ENCODE data around the gene EPG5. TPM values are rescaled to one million over a fixed set of nuclear protein-coding genes. Genes with fewer than 3 reads are reported as not detected.
A peak's percentile ranks its signal among the peaks of the same experiment; 100 is the strongest.

EPG5 gene
- polyA plus RNA-seq, 2 of the 4 experiments (the other 2 are of a cell fraction) = 3.8 to 10.7 TPM

GRCh38 chr18:45802814-45803492, 164.2 kb downstream of the EPG5 start (continued):
- TF ChIP-seq JUNB (IDR thresholded peaks at IDR 0.05) = peak; percentile 89

- H3K4me3 ChIP-seq = no peak overlapping the region
- H3K9me3 ChIP-seq = peaks cover 12% of the 10 kb centered on the region
- POLR2A ChIA-PET = interaction anchor here (1.7 kb wide), 1 partner anchor 26 kb away, joined by 10 read pairs; no protein-coding TSS in a partner anchor
- peak overlapping the region; percentile 65; the same call in 1 of the 3 replicates for H3K4me2 ChIP-seq
- no peak for ATAC-seq
- DNase-seq (ENCODE audit: low read depth in 1 of 2, low spot score in 1 of 2) = no peak
- TF ChIP-seq CEBPB (IDR thresholded peaks at IDR 0.05) (peak in 1 of 2 experiments; percentile 45; a peak in 1 of 4 replicates), BHLHE40 (IDR thresholded peaks at IDR 0.05; ENCODE audit: low read depth, low read length) (no peak)
- H3K4me1 ChIP-seq = peaks cover 19% of the 10 kb centered on the region
- whole genome bisulfite sequencing (ENCODE audit: missing lambda C conversion rate) = no CpG with 5 or more reads among the region's 1 CpG
- peak overlapping the region; percentile 71 to 93 for H3K27ac ChIP-seq
- CTCF ChIA-PET = interaction anchor here (0.7 to 2.2 kb wide), 3 partner anchors 22 to 79 kb away, joined by 3 to 8 read pairs (median 3); no protein-coding TSS in a partner anchor
- FAIRE-seq = no peak
Observed at GRCh38 chr18:45801416-45802004, 165.6 kb downstream of the EPG5 start.

Small RNA genes within 50 kb of the gene (small RNA-seq; reads per million reads assigned to genes)
- 0 reads per million in 6 experiments for gene RN7SKP26

Other genes with a start within 250 kb of the EPG5 start
- gene SLC14A1, start 243.1 kb downstream of the EPG5 start, polyA plus RNA-seq (2011; rRNA removed) = 0.23 and 0.41 TPM in 2 replicates
- not detected in 3 replicates for gene SLC14A1, start 243.1 kb downstream of the EPG5 start, polyA plus RNA-seq (2017; fragmentation: RNase III; extraction: RNeasy Plus Mini Kit Qiagen cat#74134 plus additional on column Dnase treatment)
- not detected in 2 replicates for gene SIGLEC15, start 141.7 kb downstream of the EPG5 start, polyA plus RNA-seq (2011; rRNA removed)
- not detected in 3 replicates for gene SIGLEC15, start 141.7 kb downstream of the EPG5 start, polyA plus RNA-seq (2017; fragmentation: RNase III; extraction: RNeasy Plus Mini Kit Qiagen cat#74134 plus additional on column Dnase treatment)
- 0.15 and 0.19 TPM in 2 replicates for gene PSTPIP2, start 104.9 kb upstream of the EPG5 start, polyA plus RNA-seq (2011; rRNA removed)
- gene PSTPIP2, start 104.9 kb upstream of the EPG5 start, polyA plus RNA-seq (2017; fragmentation: RNase III; extraction: RNeasy Plus Mini Kit Qiagen cat#74134 plus additional on column Dnase treatment) = 0.10 to 0.22 TPM (median 0.20 TPM) in 3 replicates
- 492 and 543 TPM in 2 replicates for gene ATP5F1A, start 131.0 kb upstream of the EPG5 start, polyA plus RNA-seq (2011; rRNA removed)
- 411 to 422 TPM (median 413 TPM) in 3 replicates for gene ATP5F1A, start 131.0 kb upstream of the EPG5 start, polyA plus RNA-seq (2017; fragmentation: RNase III; extraction: RNeasy Plus Mini Kit Qiagen cat#74134 plus additional on column Dnase treatment)
- gene HAUS1, start 137.1 kb upstream of the EPG5 start, polyA plus RNA-seq (2011; rRNA removed) = 52.6 and 58.6 TPM in 2 replicates
- gene HAUS1, start 137.1 kb upstream of the EPG5 start, polyA plus RNA-seq (2017; fragmentation: RNase III; extraction: RNeasy Plus Mini Kit Qiagen cat#74134 plus additional on column Dnase treatment) = 55.5 to 59.7 TPM (median 55.8 TPM) in 3 replicates

Data from A549 (cell line).